HG03521 (cell line): ENCODE data around the gene BCAP31.
"Not testable (repeated sequence)": the region's sequence is repeated elsewhere in the genome, so short reads cannot be mapped to it uniquely, and the experiment has no call there.

Source experiments
- ATAC-seq: cut with Tn5 transposase; IDR thresholded peaks from one replicate; pipeline ENCODE4 v1.9.1; 2021; ENCODE audit warnings: mild to moderate bottlenecking, moderate library complexity; ENCODE audit not compliant: unreplicated experiment

BCAP31 gene

GRCh38 chrX:153696538-153696937 is 27.6 kb downstream of the BCAP31 start:
- ATAC-seq, result not testable (repeated sequence)

GRCh38 chrX:153696100-153696499 is 28.1 kb downstream of the BCAP31 start:
- ATAC-seq, result no peak

GRCh38 chrX:153694687-153695270 is 29.4 kb downstream of the BCAP31 start:
- no peak for ATAC-seq

- ATAC-seq, result not testable (repeated sequence)
These were observed 29.9 kb downstream of the BCAP31 start for GRCh38 chrX:153694256-153694655.

GRCh38 chrX:153693216-153694086 is 30.7 kb downstream of the BCAP31 start:
- no peak for ATAC-seq

GRCh38 chrX:153692611-153693156 is 31.5 kb downstream of the BCAP31 start:
- ATAC-seq, result no peak

- ATAC-seq, result no peak
These were observed 32.2 kb downstream of the BCAP31 start for GRCh38 chrX:153692003-153692402.

GRCh38 chrX:153691032-153691827 is 33.0 kb downstream of the BCAP31 start:
- not testable (repeated sequence) for ATAC-seq

GRCh38 chrX:153690466-153690865 is 33.7 kb downstream of the BCAP31 start:
- ATAC-seq, result no peak

- ATAC-seq, result no peak
These were observed 34.3 kb downstream of the BCAP31 start for GRCh38 chrX:153689654-153690465.

- ATAC-seq, result no peak
These were observed 35.1 kb downstream of the BCAP31 start for GRCh38 chrX:153688911-153689590.

GRCh38 chrX:153688506-153688905 is 35.7 kb downstream of the BCAP31 start:
- no peak for ATAC-seq

- no peak for ATAC-seq
These were observed 36.1 kb downstream of the BCAP31 start for GRCh38 chrX:153688071-153688470.

GRCh38 chrX:153687121-153688039 is 36.8 kb downstream of the BCAP31 start, which contains the start of gene SLC6A8:
TSS of gene SLC6A8 (plus strand) at chrX:153687926. CDS start at chrX:153688575, 649 bp downstream.
- ATAC-seq, result no peak

GRCh38 chrX:153686711-153687110 is 37.5 kb downstream of the BCAP31 start:
- no peak for ATAC-seq

- ATAC-seq, result no peak
These were observed 38.2 kb downstream of the BCAP31 start for GRCh38 chrX:153685751-153686696.

GRCh38 chrX:153685156-153685536 is 39.0 kb downstream of the BCAP31 start:
- ATAC-seq, result no peak
